Cardiac muscle cell (in vitro differentiated cells and primary cell): Measurements from ENCODE around the gene HHAT. TPM values are rescaled to one million over a fixed set of nuclear protein-coding genes. Genes with fewer than 3 reads are reported as not detected.

Source experiments
- DNase-seq, 2 donors: peaks; one replicate each; pipeline versions ENCODE4 v3.0.0 to v3.0.0-alpha.2; 2010 to 2017; ENCODE audit warnings: low read depth in 1 of 2, low spot score in 1 of 2
- H3K27ac ChIP-seq: fragments of 200-600 bp; sonication (generic); 2 replicates; pipeline ENCODE4 v1.5.1; 2016
- H3K27me3 ChIP-seq: fragments of 200-600 bp; sonication (generic); 2 replicates; pipeline ENCODE4 v1.6.0; 2016; ENCODE audit warnings: control low read depth
- H3K36me3 ChIP-seq: fragments of 200-600 bp; sonication (generic); 2 replicates; pipeline ENCODE4 v1.5.1; 2016; ENCODE audit warnings: control low read depth
- H3K4me1 ChIP-seq: fragments of 200-600 bp; sonication (generic); 2 replicates; pipeline ENCODE4 v1.8.1; 2017; ENCODE audit warnings: low read depth, mild to moderate bottlenecking, mixed run types
- H3K4me3 ChIP-seq: fragments of 200-600 bp; sonication (generic); 2 replicates; pipeline ENCODE4 v1.5.1; 2016; ENCODE audit warnings: mild to moderate bottlenecking
- H3K9me3 ChIP-seq: fragments of 200-600 bp; sonication (generic); 2 replicates; pipeline ENCODE4 v1.5.1; 2017; ENCODE audit warnings: low read depth, mild to moderate bottlenecking, control low read depth
- CTCF ChIP-seq: IDR thresholded peaks from 2 replicates; pipeline ENCODE4 v1.5.1; 2012; ENCODE audit warnings: low read depth, mild to moderate bottlenecking, low read length
- polyA plus RNA-seq: library from polyadenylated mRNA; unstranded; fragments of >200 nt; fragmentation: Nextera tagmentation; extraction: Ambion mirVana; gene quantifications from 2 replicates; pipeline ENCODE4 v1.2.1, GENCODE V29; 2016
- total RNA-seq: library from RNA; depleted of rRNA; stranded (reverse); fragments of >200 nt; gene quantifications from 2 replicates; pipeline ENCODE4 v1.2.3, GENCODE V29; 2016

HHAT gene
- total and polyA plus RNA-seq, 2 experiments from 2014 or later, result 3.6 to 8.4 TPM

GRCh38 chr1:210359255-210359654, 30.6 kb downstream of the HHAT start:
- DNase-seq, result no peak
- no peak for TF ChIP-seq CTCF
- Histone ChIP-seq H3K4me3 (no peak overlapping the region), H3K9me3 (no peaks in the 10 kb centered on the region), H3K27me3 (no peaks in the 10 kb centered on the region), H3K4me1 (no peaks in the 10 kb centered on the region), H3K27ac (no peak overlapping the region), H3K36me3 (no peaks in the 10 kb centered on the region)

- H3K27ac ChIP-seq, result no peak overlapping the region
- H3K36me3 ChIP-seq, result no peaks in the 10 kb centered on the region
- no peaks in the 10 kb centered on the region for H3K9me3 ChIP-seq
- no peaks in the 10 kb centered on the region for H3K27me3 ChIP-seq
- peak; percentile 75 for TF ChIP-seq CTCF
- peak; percentile 46 to 75 for DNase-seq
- no peaks in the 10 kb centered on the region for H3K4me1 ChIP-seq
- H3K4me3 ChIP-seq, result no peak overlapping the region
Observed at GRCh38 chr1:210360852-210361477, 32.3 kb downstream of the HHAT start.

- H3K27me3 ChIP-seq, result no peaks in the 10 kb centered on the region
- H3K4me3 ChIP-seq, result no peak overlapping the region
- no peak for DNase-seq
- H3K4me1 ChIP-seq, result no peaks in the 10 kb centered on the region
- H3K36me3 ChIP-seq, result no peaks in the 10 kb centered on the region
- no peak for TF ChIP-seq CTCF
- H3K27ac ChIP-seq, result no peak overlapping the region
- H3K9me3 ChIP-seq, result no peaks in the 10 kb centered on the region
Observed at GRCh38 chr1:210361665-210362064, 33.0 kb downstream of the HHAT start.

GRCh38 chr1:210362526-210362925, 33.8 kb downstream of the HHAT start:
- no peaks in the 10 kb centered on the region for H3K27me3 ChIP-seq
- DNase-seq, result peak in 1 of 2 donors; percentile 66
- no peaks in the 10 kb centered on the region for H3K36me3 ChIP-seq
- no peak overlapping the region for H3K27ac ChIP-seq
- H3K4me3 ChIP-seq, result no peak overlapping the region
- H3K4me1 ChIP-seq, result no peaks in the 10 kb centered on the region
- H3K9me3 ChIP-seq, result no peaks in the 10 kb centered on the region
- TF ChIP-seq CTCF, result no peak

GRCh38 chr1:210363119-210363518, 34.4 kb downstream of the HHAT start:
- Histone ChIP-seq H3K9me3 (no peaks in the 10 kb centered on the region), H3K27ac (no peak overlapping the region), H3K4me1 (no peaks in the 10 kb centered on the region), H3K4me3 (no peak overlapping the region), H3K36me3 (no peaks in the 10 kb centered on the region), H3K27me3 (no peaks in the 10 kb centered on the region)
- no peak for TF ChIP-seq CTCF
- no peak for DNase-seq
